ENCODE measurements around the gene MAEL.

- no peak for TF ChIP-seq CTCF (IDR thresholded peaks at IDR 0.05)
- TF ChIP-seq POLR2A (IDR thresholded peaks at IDR 0.05) = no peak
These were observed 72.0 kb downstream of the MAEL start for GRCh38 chr1:167061073-167061464.
